Activated T-cell treated with anti-CD3 and anti-CD28 coated beads, Interleukin-2, amount 50 U/mL, for 24 hours (primary cell): ENCODE data around the gene CENATAC.
"Not testable (repeated sequence)": the region's sequence is repeated elsewhere in the genome, so short reads cannot be mapped to it uniquely, and the experiment has no call there.

ENCODE experiments used
- DNase-seq: peaks from one replicate; pipeline ENCODE4 v3.0.0-alpha.2; 2020
- H3K27ac Mint-ChIP-seq: 2 replicates; pipeline ENCODE4 v1.8.0; 2020; ENCODE audit warnings: mild to moderate bottlenecking, mixed read lengths
- H3K27me3 Mint-ChIP-seq: 2 replicates; pipeline ENCODE4 v1.8.0; 2020; ENCODE audit warnings: mixed read lengths
- H3K36me3 Mint-ChIP-seq: 2 replicates; pipeline ENCODE4 v1.8.0; 2020; ENCODE audit warnings: low read depth, mixed read lengths
- H3K4me1 Mint-ChIP-seq: 2 replicates; pipeline ENCODE4 v1.8.0; 2020; ENCODE audit warnings: low read depth, mixed read lengths
- H3K4me3 Mint-ChIP-seq: 2 replicates; pipeline ENCODE4 v1.8.0; 2020; ENCODE audit warnings: mild to moderate bottlenecking, moderate library complexity, mixed read lengths
- H3K9me3 Mint-ChIP-seq: 2 replicates; pipeline ENCODE4 v1.8.0; 2020; ENCODE audit warnings: mixed read lengths

Gene CENATAC

GRCh38 chr11:119027561-119028345 is 29.8 kb downstream of the CENATAC start:
- Mint-ChIP-seq H3K4me1 (peaks cover 42% of the 10 kb centered on the region), H3K27ac (no peak overlapping the region), H3K4me3 (no peak overlapping the region), H3K36me3 (peaks cover 71% of the 10 kb centered on the region), H3K27me3 (no peaks in the 10 kb centered on the region), H3K9me3 (no peaks in the 10 kb centered on the region)
- no peak for DNase-seq

GRCh38 chr11:119028346-119029068 is 30.6 kb downstream of the CENATAC start:
- H3K4me3 Mint-ChIP-seq, result peak overlapping the region; percentile 85
- peak overlapping the region; percentile 91 for H3K27ac Mint-ChIP-seq
- H3K9me3 Mint-ChIP-seq, result no peaks in the 10 kb centered on the region

GRCh38 chr11:119029069-119029339 is 31.1 kb downstream of the CENATAC start:
- Mint-ChIP-seq H3K4me1 (peaks cover 33% of the 10 kb centered on the region), H3K27me3 (no peaks in the 10 kb centered on the region), H3K27ac (peak overlapping the region; percentile 91), H3K36me3 (peaks cover 60% of the 10 kb centered on the region), H3K9me3 (no peaks in the 10 kb centered on the region), H3K4me3 (peak overlapping the region; percentile 85)
- no peak for DNase-seq

More at GRCh38 chr11:119028346-119029068, 30.6 kb downstream of the CENATAC start:
- Mint-ChIP-seq H3K4me1 (peaks cover 37% of the 10 kb centered on the region), H3K36me3 (peaks cover 65% of the 10 kb centered on the region), H3K27me3 (no peaks in the 10 kb centered on the region)
- DNase-seq, result no peak

GRCh38 chr11:119029340-119030028 is 31.5 kb downstream of the CENATAC start:
- peak overlapping the region; percentile 91 for H3K27ac Mint-ChIP-seq
- H3K4me3 Mint-ChIP-seq, result peak overlapping the region; percentile 85
- no peaks in the 10 kb centered on the region for H3K27me3 Mint-ChIP-seq
- peak; percentile 68 for DNase-seq
- H3K9me3 Mint-ChIP-seq, result no peaks in the 10 kb centered on the region
- H3K4me1 Mint-ChIP-seq, result peaks cover 28% of the 10 kb centered on the region
- peaks cover 55% of the 10 kb centered on the region for H3K36me3 Mint-ChIP-seq

- Mint-ChIP-seq H3K36me3 (peaks cover 50% of the 10 kb centered on the region), H3K27ac (peak overlapping the region; percentile 91), H3K9me3 (no peaks in the 10 kb centered on the region), H3K4me1 (peaks cover 24% of the 10 kb centered on the region), H3K27me3 (no peaks in the 10 kb centered on the region), H3K4me3 (peak overlapping the region; percentile 85)
- no peak for DNase-seq
Measured at GRCh38 chr11:119030029-119030328, 32.0 kb downstream of the CENATAC start.

- H3K36me3 Mint-ChIP-seq, result peaks cover 45% of the 10 kb centered on the region
- peaks cover 24% of the 10 kb centered on the region for H3K4me1 Mint-ChIP-seq
- H3K9me3 Mint-ChIP-seq, result no peaks in the 10 kb centered on the region
- H3K4me3 Mint-ChIP-seq, result peak within 1 kb of the TSS; percentile 85
- peak within 1 kb of the TSS; percentile 91 for H3K27ac Mint-ChIP-seq
- H3K27me3 Mint-ChIP-seq, result no peaks in the 10 kb centered on the region
- DNase-seq, result peak; percentile 99
Measured at GRCh38 chr11:119030329-119031047, 32.5 kb downstream of the CENATAC start, which contains the start of gene SLC37A4. SLC37A4 (minus strand) TSS chr11:119030877.

GRCh38 chr11:119031912-119032280 is 34.0 kb downstream of the CENATAC start:
- Mint-ChIP-seq H3K4me3 (no peak overlapping the region), H3K36me3 (peaks cover 32% of the 10 kb centered on the region), H3K27ac (no peak overlapping the region), H3K27me3 (no peaks in the 10 kb centered on the region), H3K9me3 (no peaks in the 10 kb centered on the region), H3K4me1 (peaks cover 24% of the 10 kb centered on the region)
- DNase-seq, result no peak

- Mint-ChIP-seq H3K36me3 (peaks cover 19% of the 10 kb centered on the region), H3K4me1 (peaks cover 20% of the 10 kb centered on the region)
- H3K9me3 Mint-ChIP-seq, H3K27ac Mint-ChIP-seq, H3K4me3 Mint-ChIP-seq, H3K27me3 Mint-ChIP-seq, DNase-seq: not testable (repeated sequence)
Measured at GRCh38 chr11:119033421-119033820, 35.5 kb downstream of the CENATAC start.

- Mint-ChIP-seq H3K36me3 (peaks cover 5% of the 10 kb centered on the region), H3K4me1 (peaks cover 7% of the 10 kb centered on the region), H3K27ac (no peak overlapping the region), H3K27me3 (no peaks in the 10 kb centered on the region), H3K9me3 (no peaks in the 10 kb centered on the region), H3K4me3 (no peak overlapping the region)
- no peak for DNase-seq
Measured at GRCh38 chr11:119034813-119035212, 36.9 kb downstream of the CENATAC start.

GRCh38 chr11:119038884-119039283 is 40.9 kb downstream of the CENATAC start:
- Mint-ChIP-seq H3K27me3 (no peaks in the 10 kb centered on the region), H3K9me3 (no peaks in the 10 kb centered on the region), H3K27ac (no peak overlapping the region), H3K4me1 (peaks cover 9% of the 10 kb centered on the region), H3K36me3 (no peaks in the 10 kb centered on the region), H3K4me3 (no peak overlapping the region)
- no peak for DNase-seq

- H3K4me3 Mint-ChIP-seq, H3K36me3 Mint-ChIP-seq, H3K27ac Mint-ChIP-seq, DNase-seq, H3K9me3 Mint-ChIP-seq, H3K27me3 Mint-ChIP-seq, H3K4me1 Mint-ChIP-seq: not testable (repeated sequence)
Measured at GRCh38 chr11:119039471-119039870, 41.5 kb downstream of the CENATAC start.

- Mint-ChIP-seq H3K9me3 (no peaks in the 10 kb centered on the region), H3K27me3 (no peaks in the 10 kb centered on the region), H3K4me1 (peaks cover 9% of the 10 kb centered on the region), H3K4me3 (no peak overlapping the region), H3K36me3 (peaks cover 30% of the 10 kb centered on the region), H3K27ac (peak overlapping the region; percentile 72)
- DNase-seq, result no peak
Measured at GRCh38 chr11:119041821-119042514, 44.0 kb downstream of the CENATAC start.

GRCh38 chr11:119042927-119043326 is 45.0 kb downstream of the CENATAC start:
- H3K27me3 Mint-ChIP-seq, result no peaks in the 10 kb centered on the region
- no peak overlapping the region for H3K27ac Mint-ChIP-seq
- H3K4me3 Mint-ChIP-seq, result no peak overlapping the region
- peaks cover 14% of the 10 kb centered on the region for H3K4me1 Mint-ChIP-seq
- H3K9me3 Mint-ChIP-seq, result no peaks in the 10 kb centered on the region
- peaks cover 40% of the 10 kb centered on the region for H3K36me3 Mint-ChIP-seq
- DNase-seq, result no peak

- Mint-ChIP-seq H3K36me3 (peaks cover 57% of the 10 kb centered on the region), H3K4me1 (peaks cover 16% of the 10 kb centered on the region), H3K4me3 (no peak overlapping the region), H3K27ac (peak overlapping the region; percentile 22), H3K27me3 (no peaks in the 10 kb centered on the region), H3K9me3 (no peaks in the 10 kb centered on the region)
- DNase-seq, result no peak
Measured at GRCh38 chr11:119044708-119045107, 46.8 kb downstream of the CENATAC start.
